Endothelial cell of umbilical vein (primary cell): ENCODE data around the gene OR52I1. TPM values are rescaled to one million over a fixed set of nuclear protein-coding genes. Genes with fewer than 3 reads are reported as not detected.

Experiments used
- BruUV-seq: library from RNA; stranded (reverse); fragments of 400-500 nt; replicated peaks from 2 replicates; lab custom pipeline; 2021; lab: Mats Ljungman, UMichigan
- CTCF ChIA-PET: fragments of 300-600, 350-600 bp; sonication (Branson Sonifier 250); formaldehyde crosslinking; loops from one replicate; lab custom pipeline; 2021; ENCODE audit warnings: antibody characterized with exemption, inconsistent platforms; lab: Charles Lee
- POLR2A ChIA-PET: fragments of 300-600, 350-600 bp; sonication (Branson Sonifier 250); formaldehyde crosslinking; loops from one replicate; lab custom pipeline; 2021; ENCODE audit warnings: antibody characterized with exemption, inconsistent platforms; lab: Charles Lee
- DNase-seq: peaks from one replicate; pipeline ENCODE4 v3.0.0-alpha.2; 2011; ENCODE audit warnings: low read depth, low spot score
- FAIRE-seq: peaks from 2 replicates; lab custom pipeline; 2011; peaks lifted over from hg19 to GRCh38; lab: Jason Lieb, UNC
- H2AFZ ChIP-seq: 2 replicates; pipeline ENCODE4 v1.6.0; 2012; ENCODE audit warnings: low read depth, low read length, control low read depth, inconsistent platforms
- H3K27ac ChIP-seq: 2 replicates; pipeline ENCODE4 v1.5.1; 2011; ENCODE audit warnings: low read depth, mild to moderate bottlenecking, control low read depth, low read length, moderate library complexity; ENCODE audit not compliant: insufficient read depth
- H3K27me3 ChIP-seq, 2 experiments: 2 replicates each; pipeline versions ENCODE4 v1.6.0 to v1.6.1; 2011; ENCODE audit warnings: low read length in 2 of 2, mixed read lengths in 1 of 2; ENCODE audit not compliant: control insufficient read depth in 2 of 2, insufficient read depth in 2 of 2
- H3K36me3 ChIP-seq, 2 experiments: 2 replicates in 1 of 2; 3 replicates in 1 of 2; pipeline ENCODE4 v1.5.1; 2011; ENCODE audit warnings: low read length in 2 of 2, mild to moderate bottlenecking in 1 of 2, moderate library complexity in 1 of 2; ENCODE audit not compliant: control insufficient read depth in 2 of 2, insufficient read depth in 2 of 2; ENCODE audit errors: extremely low read depth in 1 of 2
- H3K4me1 ChIP-seq: 3 replicates; pipeline ENCODE4 v1.5.1; 2011; ENCODE audit warnings: mild to moderate bottlenecking, low read length; ENCODE audit not compliant: control insufficient read depth, insufficient read depth; ENCODE audit errors: extremely low read depth
- H3K4me2 ChIP-seq: 2 replicates; pipeline ENCODE4 v1.6.1; 2011; ENCODE audit warnings: low read length, control low read depth, mixed read lengths; ENCODE audit not compliant: insufficient read depth
- H3K4me3 ChIP-seq, 3 experiments: fragments of 200-600 bp in 1 of 3; sonication (generic), shearing (Covaris generic) in 1 of 3; replicated peaks in 1 of 3; 2 replicates each; pipeline ENCODE4 v1.5.1; 2011 to 2016; ENCODE audit warnings: control low read depth in 3 of 3, low read length in 3 of 3, mild to moderate bottlenecking in 2 of 3, inconsistent platforms in 1 of 3, low read depth in 1 of 3, moderate library complexity in 1 of 3; ENCODE audit not compliant: insufficient read depth in 1 of 3
- H3K79me2 ChIP-seq: 2 replicates; pipeline ENCODE4 v1.6.0; 2012; ENCODE audit warnings: low read length, inconsistent platforms; ENCODE audit not compliant: control insufficient read depth, insufficient read depth
- H3K9ac ChIP-seq: replicated peaks from 2 replicates; pipeline ENCODE3; 2011; ENCODE audit warnings: low read length, control low read depth; ENCODE audit not compliant: insufficient read depth; ENCODE audit errors: extremely low read depth
- H3K9me1 ChIP-seq: replicated peaks from 3 replicates; pipeline ENCODE4 v1.6.0; 2011; ENCODE audit warnings: mild to moderate bottlenecking, low read length; ENCODE audit not compliant: control insufficient read depth, insufficient read depth; ENCODE audit errors: extremely low read depth
- H3K9me3 ChIP-seq: replicated peaks from 2 replicates; pipeline ENCODE4 v1.5.1; 2012; ENCODE audit warnings: low read length, inconsistent platforms; ENCODE audit not compliant: control insufficient read depth, insufficient read depth
- H4K20me1 ChIP-seq: replicated peaks from 2 replicates; pipeline ENCODE3; 2011; ENCODE audit warnings: mild to moderate bottlenecking, low read length; ENCODE audit not compliant: control insufficient read depth, insufficient read depth; ENCODE audit errors: extremely low read depth
- CTCF ChIP-seq, 2 donors: IDR thresholded peaks; 1 replicate in 1 of 2; 2 replicates in 1 of 2; pipeline ENCODE4 v1.5.1; 2011; ENCODE audit warnings: low read length in 2 of 2, mild to moderate bottlenecking in 2 of 2, moderate library complexity in 2 of 2, control low read depth in 1 of 2, inconsistent platforms in 1 of 2, low read depth in 1 of 2; ENCODE audit not compliant: insufficient read depth in 1 of 2; ENCODE audit errors: extremely low read depth in 1 of 2
- EZH2 ChIP-seq: IDR thresholded peaks from 2 replicates; pipeline ENCODE4 v1.6.1; 2012; ENCODE audit warnings: borderline replicate concordance, low read depth, mild to moderate bottlenecking, moderate library complexity, low read length, inconsistent platforms; ENCODE audit not compliant: severe bottlenecking
- FOS ChIP-seq: IDR thresholded peaks from 2 replicates; pipeline ENCODE4 v1.6.1; 2011; ENCODE audit warnings: mild to moderate bottlenecking, low read length, moderate library complexity, borderline replicate concordance; ENCODE audit not compliant: insufficient read depth
- GATA2 ChIP-seq: IDR thresholded peaks from 2 replicates; pipeline ENCODE4 v1.7.0; 2011; ENCODE audit warnings: low read depth, mild to moderate bottlenecking, moderate library complexity, mixed read lengths, low read length; ENCODE audit not compliant: insufficient read length, insufficient read depth
- JUN ChIP-seq: IDR thresholded peaks from 2 replicates; pipeline ENCODE4 v1.6.1; 2011; ENCODE audit warnings: borderline replicate concordance, low read depth; ENCODE audit not compliant: insufficient read length, insufficient read depth
- MAX ChIP-seq: IDR thresholded peaks from 2 replicates; pipeline ENCODE4 v1.6.1; 2011; ENCODE audit not compliant: insufficient read depth, insufficient read length
- MYC ChIP-seq: IDR thresholded peaks from one replicate; pipeline ENCODE4 v1.6.1; 2011; ENCODE audit warnings: mild to moderate bottlenecking, low read depth, low read length
- POLR2A ChIP-seq: IDR thresholded peaks from 2 replicates; pipeline ENCODE4 v1.6.1; 2012; ENCODE audit warnings: low read depth, mild to moderate bottlenecking, control low read depth, low read length
- POLR2AphosphoS5 ChIP-seq: IDR thresholded peaks from 2 replicates; pipeline ENCODE4 v1.6.1; 2012; ENCODE audit warnings: low read depth, mild to moderate bottlenecking, control low read depth, low read length, moderate library complexity; ENCODE audit not compliant: insufficient read depth
- dilution Hi-C: fragments of 300-500 bp; cut with MboI; formaldehyde crosslinking; loops from one replicate; pipeline ENCODE4 v1.15.0; 2019; ENCODE audit warnings: low sequenced_read_pairs; ENCODE audit not compliant: extremely low pct_ligation_motif_present
- intact Hi-C: fragments of 100-400 bp; cut with micrococcal nuclease; formaldehyde crosslinking; loops from one replicate; pipeline ENCODE4 v1.10.0; 2022
- polyA plus RNA-seq, 4 experiments: library from polyadenylated mRNA; depleted of rRNA in 3 of 4; stranded (reverse) in 3 of 4; unstranded in 1 of 4; fragments of >200 nt; gene quantifications; 2 replicates each; pipeline versions ENCODE4 v1.2.1 to v1.2.3, GENCODE V29; 2011 to 2012; ENCODE audit warnings: missing spikeins in 1 of 4
- total RNA-seq: library from RNA; stranded (reverse); gene quantifications from 2 replicates; pipeline ENCODE4 v1.2.3, GENCODE V29; 2021

The OR52I1 gene
- total and polyA plus RNA-seq, 2 donors (not counting 3 experiments of a cell fraction or from before 2014, with no cell fraction given), result not detected

DNA sequence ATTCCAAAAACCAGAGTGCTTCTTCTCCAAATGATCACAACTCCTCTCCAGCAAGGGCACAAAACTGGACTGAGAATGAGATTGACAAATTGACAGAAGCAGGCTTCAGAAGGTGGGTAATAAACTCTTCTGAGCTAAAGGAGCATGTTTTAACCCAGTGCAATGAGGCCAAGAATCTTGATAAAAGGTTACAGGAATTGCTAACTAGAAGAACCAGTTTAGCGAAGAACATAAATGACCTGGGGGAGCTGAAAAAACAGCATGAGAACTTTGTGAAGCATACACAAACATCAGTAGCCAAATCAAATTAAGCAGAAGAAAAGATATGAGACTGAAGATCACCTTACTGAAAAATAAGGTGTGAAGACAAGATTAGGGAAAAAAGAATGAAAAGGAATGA, 33.4 kb upstream of the OR52I1 start:
- Histone ChIP-seq H3K9me1 (no peaks in the 10 kb centered on the region), H3K9ac (no peak overlapping the region), H3K9me3 (no peaks in the 10 kb centered on the region), H3K27me3 (no peaks in the 10 kb centered on the region), H3K4me1 (no peaks in the 10 kb centered on the region), H3K79me2 (no peaks in the 10 kb centered on the region), H3K27ac (no peak overlapping the region), H3K4me3 (no peak overlapping the region), H3K4me2 (no peak overlapping the region), H3K36me3 (no peaks in the 10 kb centered on the region), H4K20me1 (no peaks in the 10 kb centered on the region), H2AFZ (no peak overlapping the region)
- CTCF ChIA-PET, result interaction anchor here (2.3 kb wide), 1 partner anchor 373 kb away, joined by 8 read pairs; no protein-coding TSS in a partner anchor
- POLR2A ChIA-PET, result no interaction called here
- TF ChIP-seq POLR2A, result no peak
- TF ChIP-seq FOS, result no peak
- TF ChIP-seq JUN, result no peak
- TF ChIP-seq EZH2, result no peak
- no peak for TF ChIP-seq CTCF (IDR thresholded peaks at IDR 0.05; ENCODE audit: extremely low read depth in 1 of 2, insufficient read depth in 1 of 2, low read depth in 1 of 2, low read length in 2 of 2)
- TF ChIP-seq POLR2AphosphoS5, result no peak
- TF ChIP-seq MAX, result no peak
- no peak for TF ChIP-seq GATA2
- TF ChIP-seq MYC, result no peak
- intact Hi-C loops (no loop called here), dilution Hi-C loops (no loop called here)
- FAIRE-seq (no peak), DNase-seq (no peak)
- BruUV-seq, result no TSS peak
